HCT116 (cell line): ENCODE measurements around the gene NHERF1. TPM values are rescaled to one million over a fixed set of nuclear protein-coding genes. Genes with fewer than 3 reads are reported as not detected.

ENCODE experiments used
- ATAC-seq: fragments of 200-7000 bp; cut with Tn5 transposase; 2 replicates; pipeline ENCODE4 v1.9.1; 2020; ENCODE audit warnings: mild to moderate bottlenecking, moderate library complexity
- BruUV-seq: library from RNA; stranded (reverse); fragments of 400-500 nt; replicated peaks from 2 replicates; lab custom pipeline; 2021; lab: Mats Ljungman, UMichigan
- CTCF ChIA-PET: fragments of 300-600 bp; sonication (Branson Sonifier 250); formaldehyde crosslinking; loops from one replicate; lab custom pipeline; 2021; ENCODE audit warnings: antibody characterized with exemption; lab: Charles Lee
- POLR2A ChIA-PET: fragments of 300-600, 350-600 bp; sonication (Branson Sonifier 250); formaldehyde crosslinking; loops from one replicate; lab custom pipeline; 2021; ENCODE audit warnings: antibody characterized with exemption; lab: Charles Lee
- RAD21 ChIA-PET, 2 experiments: fragments of 300-600 bp; sonication (Branson Sonifier 250); formaldehyde crosslinking; loops; one replicate each; lab custom pipeline; 2023; ENCODE audit warnings: low total read pairs in 2 of 2; ENCODE audit not compliant: uncharacterized antibody in 2 of 2, unreplicated experiment in 2 of 2, low non-redundant PET in 1 of 2; lab: Charles Lee
- DNase-seq: peaks from one replicate; pipeline ENCODE4 v3.0.0-alpha.2; 2010; ENCODE audit warnings: low read depth, low spot score
- H2AFZ ChIP-seq: fragments of 200-600 bp; shearing (Covaris generic), sonication (generic); 2 replicates; pipeline ENCODE4 v1.6.1; 2017; ENCODE audit warnings: low read depth, mixed run types, mixed read lengths, antibody characterized with exemption, low read length; ENCODE audit not compliant: poor library complexity, severe bottlenecking
- H3K27ac ChIP-seq: 2 replicates; pipeline ENCODE4 v1.5.1; 2012; ENCODE audit warnings: low read depth, low read length
- H3K27me3 ChIP-seq: fragments of 200-600 bp; sonication (generic); 2 replicates; pipeline ENCODE4 v1.6.1; 2016; ENCODE audit warnings: mixed run types, low read length, mixed read lengths; ENCODE audit not compliant: insufficient read depth
- H3K36me3 ChIP-seq, 2 experiments: fragments of 200-500 bp in 1 of 2; fragments of 200-600 bp in 1 of 2; sonication (Bioruptor generic) in 1 of 2; sonication (generic) in 1 of 2; 2 replicates each; pipeline versions ENCODE4 v1.5.1 to v1.6.1; 2014 to 2016; ENCODE audit warnings: low read length in 2 of 2, inconsistent platforms in 1 of 2, mixed read lengths in 1 of 2, mixed run types in 1 of 2; ENCODE audit not compliant: insufficient read depth in 2 of 2, control insufficient read depth in 1 of 2
- H3K4me1 ChIP-seq, 2 experiments: fragments of 200-600 bp in 1 of 2; sonication (generic) in 1 of 2; 2 replicates each; pipeline versions ENCODE4 v1.5.1 to v1.6.1; 2012 to 2017; ENCODE audit warnings: low read length in 2 of 2, inconsistent platforms in 1 of 2, mild to moderate bottlenecking in 1 of 2, mixed read lengths in 1 of 2, mixed run types in 1 of 2, moderate library complexity in 1 of 2; ENCODE audit not compliant: insufficient read depth in 2 of 2, control insufficient read depth in 1 of 2
- H3K4me2 ChIP-seq: fragments of 200-600 bp; sonication (generic); 2 replicates; pipeline ENCODE4 v1.6.1; 2017; ENCODE audit warnings: mixed run types, low read length, mixed read lengths
- H3K4me3 ChIP-seq, 2 experiments: fragments of 200-600 bp in 1 of 2; sonication (generic) in 1 of 2; replicated peaks in 1 of 2; 2 replicates each; pipeline ENCODE4 v1.5.1; 2011 to 2016; ENCODE audit warnings: low read length in 2 of 2, control low read depth in 1 of 2, low read depth in 1 of 2, mild to moderate bottlenecking in 1 of 2, mixed read lengths in 1 of 2, mixed run types in 1 of 2
- H3K79me2 ChIP-seq: fragments of 200-600 bp; sonication (generic); 2 replicates; pipeline ENCODE4 v1.6.1; 2017; ENCODE audit warnings: mild to moderate bottlenecking, mixed run types, low read length, moderate library complexity, mixed read lengths; ENCODE audit not compliant: insufficient read depth
- H3K9ac ChIP-seq: fragments of 200-600 bp; sonication (generic); 2 replicates; pipeline ENCODE4 v1.6.1; 2016; ENCODE audit warnings: low read length, mixed read lengths
- H3K9me2 ChIP-seq: fragments of 200-600 bp; sonication (generic), shearing (Covaris generic); 2 replicates; pipeline ENCODE4 v1.6.1; 2017; ENCODE audit warnings: mixed run types, mild to moderate bottlenecking, moderate library complexity; ENCODE audit not compliant: insufficient read depth
- H3K9me3 ChIP-seq, 2 experiments: fragments of 200-500 bp in 1 of 2; fragments of 200-600 bp in 1 of 2; sonication (Bioruptor generic) in 1 of 2; sonication (generic) in 1 of 2; 2 replicates each; pipeline ENCODE4 v1.6.1; 2014 to 2017; ENCODE audit warnings: low read length in 2 of 2, mixed read lengths in 2 of 2, inconsistent platforms in 1 of 2, low read depth in 1 of 2, mild to moderate bottlenecking in 1 of 2, mixed run types in 1 of 2, moderate library complexity in 1 of 2; ENCODE audit not compliant: control insufficient read depth in 1 of 2, insufficient read depth in 1 of 2
- H4K20me1 ChIP-seq: fragments of 200-600 bp; sonication (generic), shearing (Covaris generic); 2 replicates; pipeline ENCODE4 v1.6.1; 2017; ENCODE audit warnings: mixed run types, mild to moderate bottlenecking, moderate library complexity; ENCODE audit not compliant: insufficient read depth
- CBX3 ChIP-seq: IDR thresholded peaks from 2 replicates; pipeline ENCODE4 v1.6.1; 2012; ENCODE audit warnings: low read depth
- CEBPB ChIP-seq: IDR thresholded peaks from 2 replicates; pipeline ENCODE4 v1.6.1; 2012; ENCODE audit warnings: low read depth
- EZH2phosphoT487 ChIP-seq: fragments of 200-600 bp; IDR thresholded peaks from 2 replicates; pipeline ENCODE4 v1.6.1; 2018; ENCODE audit warnings: antibody characterized with exemption, borderline replicate concordance
- FOSL1 ChIP-seq: IDR thresholded peaks from 2 replicates; pipeline ENCODE4 v1.6.1; 2012; ENCODE audit warnings: low read depth
- SIN3A ChIP-seq: IDR thresholded peaks from 2 replicates; pipeline ENCODE4 v1.6.1; 2012; ENCODE audit warnings: low read depth
- SP1 ChIP-seq: IDR thresholded peaks from 2 replicates; pipeline ENCODE4 v1.6.1; 2012; ENCODE audit warnings: low read depth
- YY1 ChIP-seq: IDR thresholded peaks from 2 replicates; pipeline ENCODE4 v1.6.1; 2011; ENCODE audit warnings: low read length, low read depth, moderate library complexity, mild to moderate bottlenecking; ENCODE audit not compliant: insufficient replicate concordance; ENCODE audit errors: extremely low read depth
- ZNF274 ChIP-seq: fragments of 200-500 bp; sonication (Bioruptor generic); IDR thresholded peaks from 2 replicates; pipeline ENCODE4 v1.6.1; 2014; ENCODE audit warnings: mild to moderate bottlenecking, low read depth, low read length, inconsistent platforms
- intact Hi-C: fragments of 100-400 bp; cut with micrococcal nuclease; formaldehyde crosslinking; loops from 2 replicates; pipeline ENCODE4 v1.10.0; 2022
- total RNA-seq: library from RNA; stranded (reverse); gene quantifications from one replicate; pipeline ENCODE4 v1.2.1, GENCODE V29; 2021; ENCODE audit not compliant: unreplicated experiment
- TF ChIP-seq, protein P1 (sequence below): IDR thresholded peaks from 2 replicates; pipeline ENCODE4 v1.6.1; 2011; ENCODE audit warnings: mild to moderate bottlenecking, low read length, moderate library complexity; ENCODE audit not compliant: insufficient replicate concordance; ENCODE audit errors: extremely low read depth
- TF ChIP-seq, protein P2 (sequence below), 3 experiments: fragments of 200-600 bp in 1 of 3; sonication (generic) in 1 of 3; IDR thresholded peaks in 2 of 3; conservative IDR thresholded peaks in 1 of 3; 2 replicates each; pipeline ENCODE4 v1.5.1; 2012 to 2017; ENCODE audit warnings: low read depth in 2 of 3, low read length in 2 of 3, antibody characterized with exemption in 1 of 3, borderline replicate concordance in 1 of 3, control low read depth in 1 of 3, mild to moderate bottlenecking in 1 of 3, mixed read lengths in 1 of 3, mixed run types in 1 of 3, moderate library complexity in 1 of 3; ENCODE audit not compliant: insufficient read depth in 1 of 3
- TF ChIP-seq, protein P3 (sequence below): IDR thresholded peaks from 2 replicates; pipeline ENCODE4 v1.6.1; 2012; ENCODE audit warnings: low read depth
- TF ChIP-seq, protein P4 (sequence below): IDR thresholded peaks from 2 replicates; pipeline ENCODE4 v1.6.1; 2012

NHERF1 gene
- total RNA-seq, 1 experiment from 2014 or later, result 129 TPM

DNA sequence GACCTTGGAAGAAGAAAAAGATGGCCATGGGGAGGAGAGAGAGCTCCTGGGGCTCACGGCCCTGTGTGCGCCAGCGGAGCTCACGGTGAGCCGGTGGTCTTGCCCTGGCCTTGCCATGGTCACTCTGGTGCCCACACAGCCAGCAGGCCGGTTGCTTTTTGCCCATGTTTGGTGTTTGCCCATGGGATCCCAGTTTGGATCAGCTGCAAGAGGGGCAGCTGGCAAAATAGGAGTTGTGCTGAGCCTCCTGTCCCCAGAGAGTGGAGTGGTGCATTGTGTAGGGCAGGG, 1.6 kb downstream of the NHERF1 start:
- H3K4me1 ChIP-seq, result peaks cover 32 to 54% of the 10 kb centered on the region in 2 experiments
- no peaks in the 10 kb centered on the region for H3K27me3 ChIP-seq
- no peaks in the 10 kb centered on the region for H3K9me3 ChIP-seq
- peak overlapping the region; percentile 74 to 90 for H3K4me3 ChIP-seq
- peak overlapping the region; percentile 87 for H3K4me2 ChIP-seq
- H2AFZ ChIP-seq, result no peak overlapping the region
- H3K9ac ChIP-seq, result peak overlapping the region; percentile 79
- DNase-seq, result no peak
- no peak for ATAC-seq
- H4K20me1 ChIP-seq, result peaks cover 3% of the 10 kb centered on the region; the same call in 1 of the 2 replicates
- intact Hi-C loops, result no loop called here
- H3K79me2 ChIP-seq, result peaks cover 62% of the 10 kb centered on the region
- CTCF ChIA-PET, result interaction anchor here (0.8 to 1.9 kb wide), 6 partner anchors 13 to 382 kb away, joined by 3 to 8 read pairs (median 6); partner anchors contain the start of genes NAT9 and RAB37
- no TSS peak for BruUV-seq
- no peak for TF ChIP-seq EZH2phosphoT487
- no peak for TF ChIP-seq FOSL1
- TF ChIP-seq SP1, result no peak
- TF ChIP-seq, protein P1, sequence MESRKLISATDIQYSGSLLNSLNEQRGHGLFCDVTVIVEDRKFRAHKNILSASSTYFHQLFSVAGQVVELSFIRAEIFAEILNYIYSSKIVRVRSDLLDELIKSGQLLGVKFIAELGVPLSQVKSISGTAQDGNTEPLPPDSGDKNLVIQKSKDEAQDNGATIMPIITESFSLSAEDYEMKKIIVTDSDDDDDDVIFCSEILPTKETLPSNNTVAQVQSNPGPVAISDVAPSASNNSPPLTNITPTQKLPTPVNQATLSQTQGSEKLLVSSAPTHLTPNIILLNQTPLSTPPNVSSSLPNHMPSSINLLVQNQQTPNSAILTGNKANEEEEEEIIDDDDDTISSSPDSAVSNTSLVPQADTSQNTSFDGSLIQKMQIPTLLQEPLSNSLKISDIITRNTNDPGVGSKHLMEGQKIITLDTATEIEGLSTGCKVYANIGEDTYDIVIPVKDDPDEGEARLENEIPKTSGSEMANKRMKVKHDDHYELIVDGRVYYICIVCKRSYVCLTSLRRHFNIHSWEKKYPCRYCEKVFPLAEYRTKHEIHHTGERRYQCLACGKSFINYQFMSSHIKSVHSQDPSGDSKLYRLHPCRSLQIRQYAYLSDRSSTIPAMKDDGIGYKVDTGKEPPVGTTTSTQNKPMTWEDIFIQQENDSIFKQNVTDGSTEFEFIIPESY, result no peak
- TF ChIP-seq CBX3, result no peak
- TF ChIP-seq CEBPB, result no peak
- TF ChIP-seq, protein P2, sequence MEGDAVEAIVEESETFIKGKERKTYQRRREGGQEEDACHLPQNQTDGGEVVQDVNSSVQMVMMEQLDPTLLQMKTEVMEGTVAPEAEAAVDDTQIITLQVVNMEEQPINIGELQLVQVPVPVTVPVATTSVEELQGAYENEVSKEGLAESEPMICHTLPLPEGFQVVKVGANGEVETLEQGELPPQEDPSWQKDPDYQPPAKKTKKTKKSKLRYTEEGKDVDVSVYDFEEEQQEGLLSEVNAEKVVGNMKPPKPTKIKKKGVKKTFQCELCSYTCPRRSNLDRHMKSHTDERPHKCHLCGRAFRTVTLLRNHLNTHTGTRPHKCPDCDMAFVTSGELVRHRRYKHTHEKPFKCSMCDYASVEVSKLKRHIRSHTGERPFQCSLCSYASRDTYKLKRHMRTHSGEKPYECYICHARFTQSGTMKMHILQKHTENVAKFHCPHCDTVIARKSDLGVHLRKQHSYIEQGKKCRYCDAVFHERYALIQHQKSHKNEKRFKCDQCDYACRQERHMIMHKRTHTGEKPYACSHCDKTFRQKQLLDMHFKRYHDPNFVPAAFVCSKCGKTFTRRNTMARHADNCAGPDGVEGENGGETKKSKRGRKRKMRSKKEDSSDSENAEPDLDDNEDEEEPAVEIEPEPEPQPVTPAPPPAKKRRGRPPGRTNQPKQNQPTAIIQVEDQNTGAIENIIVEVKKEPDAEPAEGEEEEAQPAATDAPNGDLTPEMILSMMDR (IDR thresholded peaks at IDR 0.05 in 2 of 3, conservative IDR thresholded peaks at IDR 0.05 in 1 of 3; ENCODE audit: borderline replicate concordance in 1 of 3, insufficient read depth in 1 of 3, low read depth in 2 of 3, low read length in 2 of 3), result no peak
- no peak for TF ChIP-seq ZNF274
- TF ChIP-seq, protein P3, sequence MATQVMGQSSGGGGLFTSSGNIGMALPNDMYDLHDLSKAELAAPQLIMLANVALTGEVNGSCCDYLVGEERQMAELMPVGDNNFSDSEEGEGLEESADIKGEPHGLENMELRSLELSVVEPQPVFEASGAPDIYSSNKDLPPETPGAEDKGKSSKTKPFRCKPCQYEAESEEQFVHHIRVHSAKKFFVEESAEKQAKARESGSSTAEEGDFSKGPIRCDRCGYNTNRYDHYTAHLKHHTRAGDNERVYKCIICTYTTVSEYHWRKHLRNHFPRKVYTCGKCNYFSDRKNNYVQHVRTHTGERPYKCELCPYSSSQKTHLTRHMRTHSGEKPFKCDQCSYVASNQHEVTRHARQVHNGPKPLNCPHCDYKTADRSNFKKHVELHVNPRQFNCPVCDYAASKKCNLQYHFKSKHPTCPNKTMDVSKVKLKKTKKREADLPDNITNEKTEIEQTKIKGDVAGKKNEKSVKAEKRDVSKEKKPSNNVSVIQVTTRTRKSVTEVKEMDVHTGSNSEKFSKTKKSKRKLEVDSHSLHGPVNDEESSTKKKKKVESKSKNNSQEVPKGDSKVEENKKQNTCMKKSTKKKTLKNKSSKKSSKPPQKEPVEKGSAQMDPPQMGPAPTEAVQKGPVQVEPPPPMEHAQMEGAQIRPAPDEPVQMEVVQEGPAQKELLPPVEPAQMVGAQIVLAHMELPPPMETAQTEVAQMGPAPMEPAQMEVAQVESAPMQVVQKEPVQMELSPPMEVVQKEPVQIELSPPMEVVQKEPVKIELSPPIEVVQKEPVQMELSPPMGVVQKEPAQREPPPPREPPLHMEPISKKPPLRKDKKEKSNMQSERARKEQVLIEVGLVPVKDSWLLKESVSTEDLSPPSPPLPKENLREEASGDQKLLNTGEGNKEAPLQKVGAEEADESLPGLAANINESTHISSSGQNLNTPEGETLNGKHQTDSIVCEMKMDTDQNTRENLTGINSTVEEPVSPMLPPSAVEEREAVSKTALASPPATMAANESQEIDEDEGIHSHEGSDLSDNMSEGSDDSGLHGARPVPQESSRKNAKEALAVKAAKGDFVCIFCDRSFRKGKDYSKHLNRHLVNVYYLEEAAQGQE, result no peak
- TF ChIP-seq SIN3A, result no peak
- TF ChIP-seq YY1, result no peak
- TF ChIP-seq, protein P4, sequence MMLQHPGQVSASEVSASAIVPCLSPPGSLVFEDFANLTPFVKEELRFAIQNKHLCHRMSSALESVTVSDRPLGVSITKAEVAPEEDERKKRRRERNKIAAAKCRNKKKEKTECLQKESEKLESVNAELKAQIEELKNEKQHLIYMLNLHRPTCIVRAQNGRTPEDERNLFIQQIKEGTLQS, result no peak
- no peaks in the 10 kb centered on the region for H3K9me2 ChIP-seq
- POLR2A ChIA-PET, result interaction anchor here (1.9 to 3.2 kb wide), 4 partner anchors 9 to 123 kb away, joined by 5 to 18 read pairs (median 10); partner anchors contain the start of genes FDXR and RAB37
- peak overlapping the region; percentile 81 for H3K27ac ChIP-seq
- H3K36me3 ChIP-seq, result peaks cover 0 to 2% of the 10 kb centered on the region in 2 experiments; a peak in 2 of 4 replicates
- RAD21 ChIA-PET, result no interaction called here
